Dendritic cell treated with granulocyte-macrophage colony-stimulating factor and Interleukin-4, amounts not matched to agents 40 ng/mL and 50 ng/mL, for 4 days (primary cell): ENCODE data around the gene MAX.
"Not testable (repeated sequence)": the region's sequence is repeated elsewhere in the genome, so short reads cannot be mapped to it uniquely, and the experiment has no call there.

Source experiments
- H3K27ac Mint-ChIP-seq: one replicate; pipeline ENCODE4 v1.8.0; 2022; ENCODE audit warnings: mild to moderate bottlenecking, mixed read lengths
- H3K27me3 Mint-ChIP-seq: one replicate; pipeline ENCODE4 v1.8.0; 2022; ENCODE audit warnings: mild to moderate bottlenecking, mixed read lengths
- H3K36me3 Mint-ChIP-seq: one replicate; pipeline ENCODE4 v1.8.0; 2022; ENCODE audit warnings: low read depth, mixed read lengths
- H3K4me1 Mint-ChIP-seq: one replicate; pipeline ENCODE4 v1.8.0; 2022; ENCODE audit warnings: low read depth, mixed read lengths
- H3K4me3 Mint-ChIP-seq: one replicate; pipeline ENCODE4 v1.8.0; 2022; ENCODE audit warnings: mild to moderate bottlenecking, moderate library complexity, mixed read lengths
- H3K9me3 Mint-ChIP-seq: one replicate; pipeline ENCODE4 v1.8.0; 2022; ENCODE audit warnings: mixed read lengths
- intact Hi-C: fragments of 100-400 bp; cut with micrococcal nuclease; formaldehyde crosslinking; loops from one replicate; pipeline ENCODE4 v1.15.0; 2022

MAX gene

DNA sequence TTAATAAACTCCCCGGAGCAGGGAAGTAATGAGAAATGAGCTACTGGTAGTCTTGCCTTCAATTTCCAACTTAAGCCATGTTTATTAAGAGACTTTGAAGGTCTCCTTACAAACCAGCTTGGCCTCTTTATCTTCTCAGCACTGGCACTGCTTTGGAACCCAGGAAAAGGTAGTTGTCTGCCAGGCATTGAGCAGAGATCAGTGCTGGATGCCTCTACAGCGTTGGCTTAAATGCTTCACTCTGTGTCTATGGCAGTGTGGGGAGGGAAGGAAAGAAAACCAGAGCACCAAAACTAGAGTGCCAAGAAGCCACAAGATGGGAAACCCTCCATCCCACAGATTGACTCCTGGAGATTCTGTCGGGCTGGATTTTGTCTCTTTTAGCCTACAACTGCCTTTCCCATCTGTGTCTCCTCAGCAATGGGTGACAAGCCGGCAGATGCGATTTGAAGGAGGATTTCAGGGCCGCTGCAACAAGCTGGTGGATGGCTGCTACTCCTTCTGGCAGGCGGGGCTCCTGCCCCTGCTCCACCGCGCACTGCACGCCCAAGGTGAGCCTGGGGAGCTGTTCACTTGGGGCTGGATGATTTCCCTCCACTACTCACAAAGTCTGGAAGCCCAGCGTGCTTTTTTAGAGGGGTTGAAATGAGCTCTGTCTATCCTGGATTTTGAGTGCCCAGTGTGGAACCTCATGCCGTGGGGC is 58.3 kb downstream of the MAX start:
- H3K4me1 Mint-ChIP-seq = peaks cover 75% of the 10 kb centered on the region
- H3K27me3 Mint-ChIP-seq = no peaks in the 10 kb centered on the region
- peak overlapping the region; percentile 86 for H3K27ac Mint-ChIP-seq
- peaks cover 22% of the 10 kb centered on the region for H3K36me3 Mint-ChIP-seq
- intact Hi-C loops = loop anchor here (1.0 kb wide), 1 partner anchor 57 kb away; no protein-coding TSS in a partner anchor
- peak overlapping the region; percentile 59 for H3K4me3 Mint-ChIP-seq
- no peaks in the 10 kb centered on the region for H3K9me3 Mint-ChIP-seq

GRCh38 chr14:65042731-65043372 is 59.5 kb downstream of the MAX start:
- peaks cover 24% of the 10 kb centered on the region for H3K36me3 Mint-ChIP-seq
- peak overlapping the region; percentile 86 for H3K27ac Mint-ChIP-seq
- H3K9me3 Mint-ChIP-seq = no peaks in the 10 kb centered on the region
- peaks cover 76% of the 10 kb centered on the region for H3K4me1 Mint-ChIP-seq
- no peak overlapping the region for H3K4me3 Mint-ChIP-seq
- H3K27me3 Mint-ChIP-seq = no peaks in the 10 kb centered on the region
- intact Hi-C loops = no loop called here

DNA sequence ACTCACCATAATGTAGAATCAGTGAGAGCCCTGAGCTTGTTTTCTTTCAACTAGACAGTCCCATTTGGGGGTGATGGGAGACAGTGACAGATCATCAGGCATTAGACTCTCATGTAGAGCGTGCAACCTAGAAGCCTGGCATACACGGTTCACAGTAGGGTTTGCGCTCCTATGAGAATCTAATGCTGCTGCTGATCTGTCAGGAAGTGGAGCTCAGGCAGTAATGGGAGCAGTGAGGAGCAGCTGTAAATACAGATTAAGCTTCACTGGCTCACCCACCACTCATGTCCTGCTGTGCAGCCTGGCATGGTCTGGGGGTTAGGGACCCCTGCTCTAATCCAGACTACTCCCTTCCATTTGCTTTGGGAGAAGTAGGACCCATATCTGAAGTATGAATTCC is 60.0 kb downstream of the MAX start:
- intact Hi-C loops = no loop called here
- Mint-ChIP-seq H3K36me3 (peaks cover 30% of the 10 kb centered on the region), H3K4me3 (no peak overlapping the region), H3K27me3 (no peaks in the 10 kb centered on the region), H3K9me3 (no peaks in the 10 kb centered on the region), H3K4me1 (peaks cover 71% of the 10 kb centered on the region), H3K27ac (peak overlapping the region; percentile 86)

GRCh38 chr14:65041434-65041915 is 60.8 kb downstream of the MAX start:
- Mint-ChIP-seq H3K27ac (peak overlapping the region; percentile 50), H3K9me3 (no peaks in the 10 kb centered on the region), H3K4me1 (peaks cover 64% of the 10 kb centered on the region), H3K27me3 (no peaks in the 10 kb centered on the region), H3K4me3 (no peak overlapping the region), H3K36me3 (peaks cover 34% of the 10 kb centered on the region)
- intact Hi-C loops = no loop called here

DNA sequence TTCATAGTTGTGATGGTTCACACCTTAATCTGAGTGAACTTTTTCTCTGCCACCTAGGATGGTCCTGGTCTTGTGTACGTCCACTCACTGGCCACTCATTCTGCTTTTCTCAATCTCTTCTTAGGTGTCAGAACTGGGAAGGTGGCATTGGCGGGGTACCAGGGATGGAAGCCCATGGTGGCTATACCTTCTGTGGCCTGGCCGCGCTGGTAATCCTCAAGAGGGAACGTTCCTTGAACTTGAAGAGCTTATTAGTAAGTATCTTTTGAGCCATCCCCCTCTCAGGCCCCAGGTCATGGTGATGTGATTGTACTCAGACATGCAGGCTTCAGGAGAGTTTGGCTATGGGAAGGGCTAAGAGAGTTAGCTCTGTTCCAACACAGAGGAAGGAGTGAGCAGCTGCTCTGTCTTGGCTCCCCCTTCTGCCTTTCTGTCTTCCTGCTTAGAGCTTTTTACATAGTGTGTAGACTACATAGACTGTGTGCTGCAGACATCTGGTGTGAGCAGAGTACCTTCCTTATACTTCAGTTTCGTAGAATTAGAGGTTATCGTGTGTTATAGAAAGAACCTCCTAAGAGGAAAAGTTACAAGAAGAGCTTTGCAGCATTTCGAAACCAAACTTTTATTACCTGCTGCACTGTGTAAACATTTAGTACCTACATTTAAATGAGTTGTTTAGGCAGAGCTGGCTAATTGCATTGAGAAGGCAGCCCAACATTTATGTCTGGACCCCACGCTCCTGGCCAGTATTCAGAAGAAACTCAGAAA is 61.5 kb downstream of the MAX start:
- Mint-ChIP-seq H3K36me3 (peaks cover 30% of the 10 kb centered on the region), H3K27ac (peak overlapping the region; percentile 50), H3K4me3 (no peak overlapping the region), H3K9me3 (no peaks in the 10 kb centered on the region), H3K4me1 (peaks cover 57% of the 10 kb centered on the region), H3K27me3 (no peaks in the 10 kb centered on the region)
- intact Hi-C loops = no loop called here

DNA sequence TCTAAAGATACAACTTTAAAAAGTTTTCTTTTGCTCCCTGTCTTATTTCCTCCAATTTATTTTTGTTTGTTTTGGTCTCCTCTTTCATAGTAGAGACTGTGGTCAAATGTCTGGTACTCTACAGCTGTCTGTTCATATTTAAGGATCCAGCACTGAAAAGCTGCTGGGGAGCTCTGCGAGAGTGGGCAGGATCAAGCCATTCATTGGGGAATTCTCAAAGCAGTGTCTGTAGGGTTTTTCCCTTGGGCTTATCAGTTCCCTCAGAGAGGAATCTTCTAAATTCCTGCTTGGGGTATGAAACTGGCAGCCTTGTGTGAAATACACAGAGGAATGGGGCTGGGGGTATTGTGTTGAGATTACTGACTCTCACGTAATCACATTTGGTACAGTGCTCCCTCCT is 63.4 kb downstream of the MAX start:
- H3K4me3 Mint-ChIP-seq = no peak overlapping the region
- no peaks in the 10 kb centered on the region for H3K27me3 Mint-ChIP-seq
- no peak overlapping the region for H3K27ac Mint-ChIP-seq
- no peaks in the 10 kb centered on the region for H3K9me3 Mint-ChIP-seq
- peaks cover 40% of the 10 kb centered on the region for H3K4me1 Mint-ChIP-seq
- H3K36me3 Mint-ChIP-seq = peaks cover 39% of the 10 kb centered on the region
- intact Hi-C loops = no loop called here

GRCh38 chr14:65035049-65035448 is 67.3 kb downstream of the MAX start:
- Mint-ChIP-seq H3K4me3 (no peak overlapping the region), H3K9me3 (no peaks in the 10 kb centered on the region), H3K27me3 (no peaks in the 10 kb centered on the region), H3K4me1 (peaks cover 7% of the 10 kb centered on the region), H3K27ac (no peak overlapping the region), H3K36me3 (peaks cover 51% of the 10 kb centered on the region)
- intact Hi-C loops = no loop called here

GRCh38 chr14:65034021-65034420 is 68.3 kb downstream of the MAX start:
- no peaks in the 10 kb centered on the region for H3K27me3 Mint-ChIP-seq
- no peak overlapping the region for H3K4me3 Mint-ChIP-seq

DNA sequence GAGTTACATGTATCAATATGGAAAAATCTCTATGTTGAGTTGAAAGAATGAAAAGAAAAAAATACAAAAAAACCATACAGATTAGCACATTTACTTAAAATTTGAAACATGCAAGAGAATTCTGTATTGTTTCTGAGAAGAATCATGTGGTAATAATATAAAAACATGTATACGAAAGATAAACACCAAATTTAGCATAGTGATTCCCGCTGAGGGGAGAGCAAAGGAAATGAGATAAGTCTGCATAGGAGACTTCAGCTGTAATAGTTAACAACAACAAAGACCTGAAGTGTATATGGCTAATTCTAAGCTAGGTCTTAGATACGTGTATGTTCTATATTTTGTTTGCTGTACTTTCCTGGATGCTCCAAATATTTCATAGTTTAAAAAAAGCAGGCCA is 69.1 kb downstream of the MAX start:
- no peaks in the 10 kb centered on the region for H3K27me3 Mint-ChIP-seq
- no peak overlapping the region for H3K4me3 Mint-ChIP-seq
- H3K27ac Mint-ChIP-seq = no peak overlapping the region
- intact Hi-C loops = no loop called here
- H3K4me1 Mint-ChIP-seq = peaks cover 7% of the 10 kb centered on the region
- peaks cover 70% of the 10 kb centered on the region for H3K36me3 Mint-ChIP-seq
- H3K9me3 Mint-ChIP-seq = no peaks in the 10 kb centered on the region

More at GRCh38 chr14:65034021-65034420, 68.3 kb downstream of the MAX start:
- intact Hi-C loops = no loop called here
- Mint-ChIP-seq H3K4me1 (peaks cover 14% of the 10 kb centered on the region), H3K9me3 (no peaks in the 10 kb centered on the region), H3K36me3 (peaks cover 62% of the 10 kb centered on the region), H3K27ac (no peak overlapping the region)

DNA sequence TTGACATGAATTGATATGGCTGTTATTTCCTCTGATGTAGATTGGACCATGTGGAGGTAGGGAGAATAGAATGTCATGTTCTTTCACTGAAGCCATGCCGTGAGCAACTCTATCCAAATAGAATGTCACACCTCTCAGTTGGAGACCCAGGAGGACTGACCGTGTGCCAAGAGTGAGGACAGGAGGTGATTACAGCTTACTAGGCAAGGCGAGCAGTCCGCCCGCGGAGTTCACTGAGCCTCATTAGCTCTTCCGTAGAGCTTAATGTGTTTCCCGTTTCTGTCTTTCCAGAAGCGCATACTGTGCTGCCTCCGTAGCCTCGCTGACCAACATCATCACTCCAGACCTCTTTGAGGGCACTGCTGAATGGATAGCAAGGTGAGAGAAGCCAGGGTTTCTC is 70.0 kb downstream of the MAX start:
- H3K36me3 Mint-ChIP-seq = peaks cover 70% of the 10 kb centered on the region
- H3K27me3 Mint-ChIP-seq = no peaks in the 10 kb centered on the region
- no peak overlapping the region for H3K4me3 Mint-ChIP-seq
- peaks cover 7% of the 10 kb centered on the region for H3K4me1 Mint-ChIP-seq
- H3K27ac Mint-ChIP-seq = no peak overlapping the region
- no peaks in the 10 kb centered on the region for H3K9me3 Mint-ChIP-seq
- intact Hi-C loops = no loop called here

GRCh38 chr14:65031321-65031720 is 71.0 kb downstream of the MAX start:
- H3K4me3 Mint-ChIP-seq, H3K9me3 Mint-ChIP-seq, H3K27me3 Mint-ChIP-seq, H3K4me1 Mint-ChIP-seq, intact Hi-C loops, H3K27ac Mint-ChIP-seq: not testable (repeated sequence)
- peaks cover 73% of the 10 kb centered on the region for H3K36me3 Mint-ChIP-seq

DNA sequence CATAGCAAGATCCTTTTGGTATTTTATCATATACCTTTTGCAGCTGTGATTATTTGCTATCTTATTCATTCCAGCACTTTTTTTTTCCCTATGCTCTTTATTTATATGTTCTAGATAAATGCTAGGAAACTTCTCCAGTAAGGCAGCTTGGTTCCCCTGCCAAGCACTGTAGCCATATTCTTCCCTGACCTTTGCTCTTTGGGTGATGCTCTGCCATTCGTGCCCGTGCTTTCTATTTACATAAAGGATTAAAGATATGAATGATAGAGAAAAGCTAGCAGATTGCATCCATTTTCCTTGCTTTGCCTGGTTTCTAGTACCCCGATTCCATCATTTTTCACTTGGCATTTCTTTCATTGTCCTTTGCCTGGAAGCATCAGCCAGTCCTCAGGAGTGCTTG is 73.4 kb downstream of the MAX start:
- intact Hi-C loops = no loop called here

DNA sequence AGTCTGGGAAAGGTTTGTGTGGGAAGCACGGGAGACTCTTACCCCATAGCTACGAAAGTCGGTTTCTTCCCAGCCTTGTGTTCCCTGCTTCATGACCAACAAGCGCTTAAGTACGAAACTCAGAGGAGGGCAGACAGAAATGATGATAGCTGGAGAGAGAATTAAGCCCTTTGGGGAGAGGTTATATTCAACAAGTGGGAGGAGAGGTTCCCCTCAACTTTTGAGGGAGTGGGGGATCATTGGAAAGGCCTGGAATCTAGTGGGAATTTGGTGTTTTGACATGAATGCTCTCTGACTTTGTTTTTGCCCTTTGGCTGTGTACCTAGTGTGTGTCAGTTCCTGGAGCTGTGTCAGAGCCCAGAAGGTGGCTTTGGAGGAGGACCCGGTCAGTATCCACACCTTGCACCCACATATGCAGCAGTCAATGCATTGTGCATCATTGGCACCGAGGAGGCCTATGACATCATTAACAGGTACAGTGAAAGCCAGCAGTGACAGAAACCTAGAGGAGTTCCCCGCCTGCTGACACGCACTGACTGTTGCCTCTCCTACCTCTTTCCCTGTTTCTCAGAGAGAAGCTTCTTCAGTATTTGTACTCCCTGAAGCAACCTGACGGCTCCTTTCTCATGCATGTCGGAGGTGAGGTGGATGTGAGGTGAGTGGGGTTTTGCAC is 75.1 kb downstream of the MAX start:
- Mint-ChIP-seq H3K4me1 (peaks cover 7% of the 10 kb centered on the region), H3K9me3 (no peaks in the 10 kb centered on the region), H3K27me3 (no peaks in the 10 kb centered on the region), H3K4me3 (no peak overlapping the region), H3K27ac (no peak overlapping the region), H3K36me3 (peaks cover 62% of the 10 kb centered on the region)
- intact Hi-C loops = no loop called here

More for the DNA sequence above, 73.4 kb downstream of the MAX start:
- Mint-ChIP-seq H3K27me3 (no peaks in the 10 kb centered on the region), H3K4me1 (peaks cover 7% of the 10 kb centered on the region), H3K36me3 (peaks cover 70% of the 10 kb centered on the region), H3K4me3 (no peak overlapping the region), H3K27ac (no peak overlapping the region), H3K9me3 (no peaks in the 10 kb centered on the region)

DNA sequence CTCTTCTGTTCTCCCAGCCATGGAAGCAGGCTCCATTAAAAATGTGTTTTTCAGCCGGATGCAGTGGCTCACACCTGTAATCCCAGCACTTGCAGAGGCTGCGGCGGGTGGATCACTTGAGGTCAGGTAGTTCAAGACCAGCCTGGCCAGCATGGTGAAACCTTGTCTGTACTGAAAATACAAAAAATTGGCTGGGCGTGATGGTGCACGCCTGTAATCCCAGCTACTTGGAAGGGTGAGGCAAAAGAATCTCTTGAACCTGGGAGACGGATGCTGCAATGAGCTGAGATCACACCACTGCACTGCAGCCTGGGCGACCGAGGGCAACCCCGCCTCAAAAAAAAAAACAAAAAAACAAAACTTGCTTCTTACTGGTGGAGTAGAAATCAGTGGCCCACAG is 75.8 kb downstream of the MAX start:
- Mint-ChIP-seq H3K27ac (no peak overlapping the region), H3K36me3 (peaks cover 64% of the 10 kb centered on the region), H3K27me3 (no peaks in the 10 kb centered on the region), H3K4me3 (no peak overlapping the region), H3K4me1 (peaks cover 7% of the 10 kb centered on the region), H3K9me3 (no peaks in the 10 kb centered on the region)
- intact Hi-C loops = no loop called here
